Esophagus squamous epithelium (tissue), 5 donors: ENCODE data around the gene DENND4C. TPM values are rescaled to one million over a fixed set of nuclear protein-coding genes. Genes with fewer than 3 reads are reported as not detected.

Experiments used
- DNase-seq: peaks from one replicate; lab custom pipeline; 2025; lab: John Stamatoyannopoulos, UW
- H3K27ac ChIP-seq, 4 donors: fragments of 200-600 bp; sonication (generic); one replicate each; pipeline ENCODE4 v1.5.1; 2016 to 2019; ENCODE audit warnings: mild to moderate bottlenecking in 1 of 4
- H3K27me3 ChIP-seq, 4 donors: fragments of 200-600 bp; sonication (generic); 1 replicate in 3 of 4; 2 replicates in 1 of 4; pipeline versions ENCODE4 v1.5.1 to v1.6.0; 2017 to 2021; ENCODE audit warnings: antibody characterized with exemption in 1 of 4
- H3K36me3 ChIP-seq, 3 donors: fragments of 200-600 bp; sonication (generic); one replicate each; pipeline ENCODE4 v1.5.1; 2016 to 2019
- H3K4me1 ChIP-seq, 3 donors: fragments of 200-600 bp; sonication (generic); one replicate each; pipeline ENCODE4 v1.5.1; 2017 to 2019
- H3K4me3 ChIP-seq, 4 donors: fragments of 200-600 bp; sonication (generic); 1 replicate in 3 of 4; 2 replicates in 1 of 4; pipeline ENCODE4 v1.5.1; 2016 to 2019; ENCODE audit warnings: mild to moderate bottlenecking in 2 of 4, moderate library complexity in 1 of 4
- H3K9me3 ChIP-seq, 3 donors: fragments of 200-600 bp; sonication (generic); one replicate each; pipeline ENCODE4 v1.5.1; 2016 to 2019
- POLR2A ChIP-seq, 4 donors: fragments of 450-650 bp; IDR thresholded peaks; one replicate each; pipeline ENCODE4 v1.6.1; 2017; ENCODE audit warnings: antibody characterized with exemption in 4 of 4, mild to moderate bottlenecking in 4 of 4, moderate library complexity in 3 of 4
- WGBS, 2 donors: methylation state at CpG; one replicate each; pipeline ENCODE4 v1.1.5; 2018; 5-methylcytosine and 5-hydroxymethylcytosine counted together
- intact Hi-C: fragments of 100-400 bp; cut with DNase I; formaldehyde crosslinking; loops from one replicate; pipeline ENCODE4 v1.15.0; 2022
- total RNA-seq, 4 donors: library from RNA; depleted of rRNA; stranded (reverse); fragments of >200 nt; gene quantifications; one replicate each; pipeline ENCODE4 v1.1.0, GENCODE V29; 2016
- TF ChIP-seq, protein P1 (sequence below), 6 experiments: fragments of 450-650 bp in 4 of 6; fragments of 200-600 bp in 2 of 6; sonication (generic) in 2 of 6; IDR thresholded peaks; one replicate each; pipeline ENCODE4 v1.5.1; 2016 to 2019; ENCODE audit warnings: antibody characterized with exemption in 6 of 6, mild to moderate bottlenecking in 4 of 6, moderate library complexity in 4 of 6
- donor health status: DM: yes; HTN: yes; CAD: no.

The DENND4C gene
- total RNA-seq, 4 donors from 2014 or later, result 32.7 to 65.8 (median 50.7) TPM

DNA sequence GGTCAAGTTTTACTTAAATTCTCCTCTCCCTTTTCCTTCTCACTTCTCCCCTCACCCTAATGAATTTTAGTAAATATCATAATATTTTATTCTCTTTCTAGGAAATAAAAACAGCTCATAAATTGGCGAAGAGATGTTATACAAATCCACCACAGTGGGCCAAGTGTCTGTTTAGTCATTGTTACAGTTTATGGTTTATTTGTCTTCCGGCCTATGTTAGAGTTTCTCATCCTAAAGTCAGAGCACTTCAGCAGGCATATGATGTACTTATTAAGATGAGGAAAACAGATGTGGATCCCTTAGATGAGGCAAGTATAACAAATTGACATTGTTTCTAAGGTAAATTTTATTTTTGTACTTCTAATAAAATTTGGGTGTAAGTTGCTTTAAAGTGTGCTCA, 101.4 kb downstream of the DENND4C start:
- H3K27me3 ChIP-seq, result no peaks in the 10 kb centered on the region
- intact Hi-C loops, result no loop called here
- no peaks in the 10 kb centered on the region for H3K9me3 ChIP-seq
- 86 to 88% methylated on average over 2 of the region's 2 CpGs for WGBS, 2 donors
- peaks cover 3 to 100% (median 9%) of the 10 kb centered on the region in 3 donors for H3K36me3 ChIP-seq
- H3K4me3 ChIP-seq, result no peak overlapping the region
- H3K4me1 ChIP-seq, result no peaks in the 10 kb centered on the region
- DNase-seq, result no peak
- H3K27ac ChIP-seq, result no peak overlapping the region
- no peak for TF ChIP-seq POLR2A (IDR thresholded peaks at IDR 0.05)
- TF ChIP-seq, protein P1, sequence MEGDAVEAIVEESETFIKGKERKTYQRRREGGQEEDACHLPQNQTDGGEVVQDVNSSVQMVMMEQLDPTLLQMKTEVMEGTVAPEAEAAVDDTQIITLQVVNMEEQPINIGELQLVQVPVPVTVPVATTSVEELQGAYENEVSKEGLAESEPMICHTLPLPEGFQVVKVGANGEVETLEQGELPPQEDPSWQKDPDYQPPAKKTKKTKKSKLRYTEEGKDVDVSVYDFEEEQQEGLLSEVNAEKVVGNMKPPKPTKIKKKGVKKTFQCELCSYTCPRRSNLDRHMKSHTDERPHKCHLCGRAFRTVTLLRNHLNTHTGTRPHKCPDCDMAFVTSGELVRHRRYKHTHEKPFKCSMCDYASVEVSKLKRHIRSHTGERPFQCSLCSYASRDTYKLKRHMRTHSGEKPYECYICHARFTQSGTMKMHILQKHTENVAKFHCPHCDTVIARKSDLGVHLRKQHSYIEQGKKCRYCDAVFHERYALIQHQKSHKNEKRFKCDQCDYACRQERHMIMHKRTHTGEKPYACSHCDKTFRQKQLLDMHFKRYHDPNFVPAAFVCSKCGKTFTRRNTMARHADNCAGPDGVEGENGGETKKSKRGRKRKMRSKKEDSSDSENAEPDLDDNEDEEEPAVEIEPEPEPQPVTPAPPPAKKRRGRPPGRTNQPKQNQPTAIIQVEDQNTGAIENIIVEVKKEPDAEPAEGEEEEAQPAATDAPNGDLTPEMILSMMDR (IDR thresholded peaks at IDR 0.05), result no peak

DNA sequence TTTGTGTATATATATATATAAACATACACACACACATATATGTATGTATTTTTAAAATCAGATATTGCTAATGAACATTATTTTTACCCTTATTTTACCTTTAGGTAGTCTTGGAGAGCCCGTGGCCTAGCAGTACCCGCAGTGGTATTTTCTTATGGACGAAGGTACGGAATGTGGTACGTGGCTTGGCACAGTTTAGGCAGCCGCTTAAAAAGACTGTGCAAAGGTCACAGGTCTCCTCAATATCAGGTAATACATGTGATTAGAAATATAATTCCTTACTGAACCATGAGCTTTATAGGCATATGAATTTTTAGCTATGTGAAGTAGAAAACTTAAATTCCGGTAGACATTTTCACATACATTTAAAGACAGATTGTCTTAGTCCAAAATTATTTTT, 105.7 kb downstream of the DENND4C start:
- no peak overlapping the region for H3K4me3 ChIP-seq
- H3K27me3 ChIP-seq, result no peaks in the 10 kb centered on the region
- peaks cover 3 to 98% (median 4%) of the 10 kb centered on the region in 3 donors for H3K36me3 ChIP-seq
- WGBS, 2 donors, result 94% methylated on average over 7 of the region's 7 CpGs
- intact Hi-C loops, result no loop called here
- no peak overlapping the region for H3K27ac ChIP-seq
- DNase-seq, result no peak
- H3K4me1 ChIP-seq, result no peaks in the 10 kb centered on the region
- H3K9me3 ChIP-seq, result no peaks in the 10 kb centered on the region
- TF ChIP-seq, protein P1 (IDR thresholded peaks at IDR 0.05), result no peak
- no peak for TF ChIP-seq POLR2A (IDR thresholded peaks at IDR 0.05)

DNA sequence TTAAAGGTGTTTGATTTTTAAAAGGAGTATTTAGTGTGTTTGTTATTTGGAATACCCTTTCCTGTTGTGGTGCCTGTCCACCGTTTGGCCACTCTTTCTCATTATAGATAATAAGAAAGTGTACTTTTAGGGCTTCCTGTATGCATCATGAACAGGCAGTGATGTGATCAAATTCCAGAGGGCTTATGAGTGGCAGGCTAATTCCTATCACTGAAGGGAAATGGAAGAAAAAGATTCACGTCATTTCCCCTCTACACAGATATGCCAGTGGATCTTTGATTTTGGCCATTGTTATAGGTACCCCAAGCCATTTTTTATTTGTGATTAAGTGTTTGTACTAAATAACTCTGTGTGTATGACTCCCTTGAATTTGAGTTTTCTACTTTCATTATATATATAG, 112.5 kb downstream of the DENND4C start:
- DNase-seq, result no peak
- intact Hi-C loops, result no loop called here
- H3K27me3 ChIP-seq, result no peaks in the 10 kb centered on the region
- H3K4me3 ChIP-seq, result no peak overlapping the region
- no peak overlapping the region for H3K27ac ChIP-seq
- H3K4me1 ChIP-seq, result no peaks in the 10 kb centered on the region
- 72 to 73% methylated on average over 2 of the region's 2 CpGs for WGBS, 2 donors
- TF ChIP-seq, protein P1 (IDR thresholded peaks at IDR 0.05), result no peak
- TF ChIP-seq POLR2A (IDR thresholded peaks at IDR 0.05), result no peak
- H3K9me3 ChIP-seq, result no peaks in the 10 kb centered on the region
- H3K36me3 ChIP-seq, result peaks cover 4 to 99% (median 14%) of the 10 kb centered on the region in 3 donors

DNA sequence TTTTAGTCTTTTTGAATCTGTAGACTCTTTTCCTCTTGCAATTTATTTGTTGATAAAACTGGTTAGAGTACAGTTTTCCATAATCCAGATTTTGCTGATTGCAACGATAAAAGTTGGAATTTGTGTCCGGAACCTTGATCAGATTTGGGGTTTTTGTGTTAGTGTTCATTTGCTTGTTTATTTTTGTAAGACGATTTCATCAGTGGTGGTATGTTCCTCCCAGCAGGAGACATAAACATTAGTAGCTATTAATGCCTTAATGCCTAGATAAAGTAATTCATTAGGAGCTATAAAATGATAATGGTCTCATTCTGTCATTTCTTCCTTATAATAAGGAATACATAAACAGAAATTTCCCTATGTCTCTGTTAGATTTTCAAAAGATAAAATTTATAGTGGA, 128.2 kb downstream of the DENND4C start:
- WGBS, 2 donors, result 61 to 74% methylated on average over 3 of the region's 3 CpGs
- TF ChIP-seq, protein P1 (IDR thresholded peaks at IDR 0.05), result no peak
- TF ChIP-seq POLR2A (IDR thresholded peaks at IDR 0.05), result no peak
- Histone ChIP-seq H3K4me3 (no peak overlapping the region), H3K4me1 (no peaks in the 10 kb centered on the region), H3K27me3 (no peaks in the 10 kb centered on the region), H3K36me3 (peaks cover 7 to 99% (median 11%) of the 10 kb centered on the region in 3 donors), H3K9me3 (no peaks in the 10 kb centered on the region), H3K27ac (no peak overlapping the region)
- DNase-seq, result no peak
- intact Hi-C loops, result no loop called here

DNA sequence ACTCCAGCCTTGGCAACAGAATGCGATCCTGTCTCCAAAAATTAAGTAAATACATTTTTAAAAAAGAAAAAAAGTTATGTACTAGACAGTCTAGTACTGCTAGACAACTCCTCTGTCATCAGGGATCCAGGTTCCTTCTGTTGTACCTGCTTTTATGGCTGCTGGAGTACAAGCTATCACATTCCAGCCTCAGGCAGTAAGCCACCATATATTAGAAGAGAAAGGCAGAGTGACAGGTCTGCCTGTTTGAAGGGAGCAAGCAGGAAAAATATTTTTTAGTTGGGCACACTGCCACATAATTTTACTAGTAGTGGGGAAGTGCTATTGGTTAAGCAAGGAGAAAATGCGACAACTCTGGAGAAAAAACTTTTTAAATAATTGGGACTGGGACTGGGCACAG, 138.6 kb downstream of the DENND4C start:
- WGBS, 2 donors, result 72 to 83% methylated on average over 2 of the region's 2 CpGs
- H3K27me3 ChIP-seq, result no peaks in the 10 kb centered on the region
- intact Hi-C loops, result no loop called here
- no peak overlapping the region for H3K27ac ChIP-seq
- H3K9me3 ChIP-seq, result no peaks in the 10 kb centered on the region
- TF ChIP-seq POLR2A (IDR thresholded peaks at IDR 0.05), result no peak
- TF ChIP-seq, protein P1 (IDR thresholded peaks at IDR 0.05), result no peak
- H3K4me3 ChIP-seq, result no peak overlapping the region
- peaks cover 0 to 100% (median 4%) of the 10 kb centered on the region in 3 donors for H3K36me3 ChIP-seq
- DNase-seq, result no peak
- H3K4me1 ChIP-seq, result no peaks in the 10 kb centered on the region
